ENCODE results near the gene HCFC1R1. TPM values are rescaled to one million over a fixed set of nuclear protein-coding genes. Genes with fewer than 3 reads are reported as not detected.
"Not testable (repeated sequence)": the region's sequence is repeated elsewhere in the genome, so short reads cannot be mapped to it uniquely, and the experiment has no call there.

HCFC1R1 gene
- polyA plus RNA-seq, 3 donors, result 28.0 to 107 (median 55.0) TPM

DNA sequence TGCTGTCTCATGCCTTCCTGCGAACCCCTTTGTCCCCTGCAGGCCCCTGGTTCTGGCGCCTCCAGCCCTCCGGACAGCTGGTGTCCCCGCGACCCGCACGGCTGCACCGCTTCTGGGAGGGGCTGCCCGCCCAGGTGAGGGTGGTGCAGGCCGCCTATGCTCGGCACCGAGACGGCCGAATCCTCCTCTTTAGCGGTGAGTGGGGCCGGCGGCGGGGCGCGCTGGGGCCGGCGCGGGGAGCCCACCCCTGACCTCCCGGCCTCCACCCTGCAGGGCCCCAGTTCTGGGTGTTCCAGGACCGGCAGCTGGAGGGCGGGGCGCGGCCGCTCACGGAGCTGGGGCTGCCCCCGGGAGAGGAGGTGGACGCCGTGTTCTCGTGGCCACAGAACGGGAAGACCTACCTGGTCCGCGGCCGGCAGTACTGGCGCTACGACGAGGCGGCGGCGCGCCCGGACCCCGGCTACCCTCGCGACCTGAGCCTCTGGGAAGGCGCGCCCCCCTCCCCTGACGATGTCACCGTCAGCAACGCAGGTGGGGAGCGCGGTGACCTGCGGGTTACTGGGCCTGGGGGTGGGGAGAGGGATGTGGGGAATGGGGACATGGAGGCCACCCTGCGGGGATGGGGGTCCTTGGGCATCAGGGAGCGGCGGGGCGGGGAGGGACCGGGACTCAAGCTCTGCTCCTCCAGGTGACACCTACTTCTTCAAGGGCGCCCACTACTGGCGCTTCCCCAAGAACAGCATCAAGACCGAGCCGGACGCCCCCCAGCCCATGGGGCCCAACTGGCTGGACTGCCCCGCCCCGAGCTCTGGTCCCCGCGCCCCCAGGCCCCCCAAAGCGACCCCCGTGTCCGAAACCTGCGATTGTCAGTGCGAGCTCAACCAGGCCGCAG, 34.6 kb upstream of the HCFC1R1 start:
- 6 to 10% (median 8%) methylated on average over 58 to 77 of the region's 77 CpGs for WGBS, 3 donors
- H3K27ac ChIP-seq (ENCODE audit: low read depth, low read length), result no peak overlapping the region

DNA sequence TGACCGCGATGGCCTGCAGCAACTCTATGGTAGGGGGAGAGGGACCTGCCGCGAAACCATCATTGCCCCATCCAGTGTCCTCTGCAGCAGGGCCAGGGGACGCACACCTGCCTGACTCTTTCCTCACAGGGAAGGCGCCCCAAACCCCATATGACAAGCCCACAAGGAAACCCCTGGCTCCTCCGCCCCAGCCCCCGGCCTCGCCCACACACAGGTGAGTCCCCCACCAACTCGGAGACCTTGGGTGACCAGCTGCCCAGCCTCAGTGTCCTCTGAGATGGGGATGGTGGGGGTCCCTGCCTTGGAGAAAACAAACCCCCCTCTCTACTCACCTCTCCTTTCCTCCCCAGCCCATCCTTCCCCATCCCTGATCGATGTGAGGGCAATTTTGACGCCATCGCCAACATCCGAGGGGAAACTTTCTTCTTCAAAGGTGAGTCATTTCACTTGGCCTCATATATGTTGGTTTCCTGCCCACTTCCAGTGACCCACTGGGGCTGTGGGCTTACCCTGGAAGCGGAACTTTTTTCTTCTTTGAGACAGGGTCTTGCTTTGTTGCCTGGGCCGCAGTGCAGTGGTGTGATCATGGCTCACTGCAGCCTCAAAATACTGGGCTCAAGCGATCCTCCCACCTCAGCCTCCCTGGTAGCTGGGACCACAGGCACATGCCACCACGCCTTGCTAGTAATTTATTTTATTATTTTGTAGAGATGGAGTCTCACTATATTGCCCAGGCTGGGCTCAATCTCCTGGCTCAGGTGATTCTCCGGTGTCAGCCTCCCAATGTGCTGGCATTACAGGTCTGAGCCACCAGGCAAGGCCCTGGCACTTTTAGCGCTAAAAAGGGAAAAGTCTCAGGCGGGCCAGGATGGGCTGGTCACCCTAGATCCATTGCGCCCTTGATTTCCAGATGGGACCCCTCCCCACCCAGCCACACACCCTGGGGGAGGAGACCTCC, 33.7 kb upstream of the HCFC1R1 start:
- 92 to 94% (median 92%) methylated on average over 22 of the region's 22 CpGs for WGBS, 3 donors

DNA sequence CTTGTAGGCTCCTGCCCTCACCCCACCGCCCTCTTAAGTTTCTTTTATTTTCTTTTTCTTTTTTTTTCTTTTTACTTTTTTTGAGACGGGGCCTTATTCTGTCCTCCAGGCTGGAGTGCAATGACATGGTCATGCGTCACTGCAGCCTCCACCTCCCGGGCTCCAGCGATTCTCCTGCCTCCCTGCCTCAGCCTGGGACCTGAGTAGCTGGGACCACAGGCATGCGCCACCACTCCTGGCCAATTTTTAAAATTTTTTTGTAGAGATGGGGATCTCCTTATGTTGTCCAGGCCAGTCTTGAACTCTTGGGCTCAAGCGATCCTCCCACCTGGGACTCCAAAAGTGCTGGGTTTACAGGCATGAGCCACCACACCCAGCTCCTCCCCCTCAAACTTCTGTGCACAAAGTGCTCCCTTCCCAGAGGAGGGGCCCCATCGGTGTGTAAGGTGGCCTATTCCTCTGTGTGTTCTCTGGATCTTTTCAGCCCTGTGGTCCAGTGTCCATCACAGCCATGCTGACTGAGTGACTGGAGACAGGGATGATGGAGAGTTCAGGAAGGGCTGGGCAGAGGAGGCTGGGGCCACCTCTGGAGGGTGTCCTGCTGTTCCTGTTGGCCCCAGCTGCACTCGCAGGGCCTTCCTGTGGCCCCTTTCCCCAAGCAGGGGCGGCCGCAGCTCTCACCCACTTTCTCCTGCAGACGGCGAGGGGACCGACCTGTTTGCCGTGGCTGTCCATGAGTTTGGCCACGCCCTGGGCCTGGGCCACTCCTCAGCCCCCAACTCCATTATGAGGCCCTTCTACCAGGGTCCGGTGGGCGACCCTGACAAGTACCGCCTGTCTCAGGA, 32.8 kb upstream of the HCFC1R1 start:
- H3K27ac ChIP-seq (ENCODE audit: low read depth, low read length), result no peak overlapping the region
- 79 to 93% (median 84%) methylated on average over 14 to 19 of the region's 19 CpGs for WGBS, 3 donors

More for the DNA sequence above, 33.7 kb upstream of the HCFC1R1 start:
- no peak overlapping the region for H3K27ac ChIP-seq (ENCODE audit: low read depth, low read length)

DNA sequence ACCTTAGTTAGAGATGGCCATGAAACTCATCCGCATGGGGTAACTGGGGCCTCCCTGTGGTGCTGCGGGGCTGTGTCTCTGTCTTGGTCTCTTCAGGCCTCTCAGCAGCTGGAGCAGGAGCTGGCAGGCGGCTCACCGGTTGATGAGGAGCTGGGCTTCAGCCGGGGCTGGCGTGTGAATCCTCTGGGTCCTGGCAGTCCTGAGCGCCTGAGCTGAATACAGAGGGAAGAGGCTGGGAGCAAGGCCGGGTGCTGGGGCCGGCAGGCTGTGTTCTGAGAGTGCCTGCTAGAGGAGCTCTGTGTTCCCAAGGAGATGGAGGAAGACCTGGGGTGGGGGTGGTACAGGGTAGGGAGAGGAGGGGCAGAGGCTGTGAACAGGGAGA, 32.0 kb upstream of the HCFC1R1 start:
- H3K27ac ChIP-seq (ENCODE audit: low read depth, low read length), result not testable (repeated sequence)
- 64 to 88% (median 69%) methylated on average over 9 of the region's 9 CpGs for WGBS, 3 donors

DNA sequence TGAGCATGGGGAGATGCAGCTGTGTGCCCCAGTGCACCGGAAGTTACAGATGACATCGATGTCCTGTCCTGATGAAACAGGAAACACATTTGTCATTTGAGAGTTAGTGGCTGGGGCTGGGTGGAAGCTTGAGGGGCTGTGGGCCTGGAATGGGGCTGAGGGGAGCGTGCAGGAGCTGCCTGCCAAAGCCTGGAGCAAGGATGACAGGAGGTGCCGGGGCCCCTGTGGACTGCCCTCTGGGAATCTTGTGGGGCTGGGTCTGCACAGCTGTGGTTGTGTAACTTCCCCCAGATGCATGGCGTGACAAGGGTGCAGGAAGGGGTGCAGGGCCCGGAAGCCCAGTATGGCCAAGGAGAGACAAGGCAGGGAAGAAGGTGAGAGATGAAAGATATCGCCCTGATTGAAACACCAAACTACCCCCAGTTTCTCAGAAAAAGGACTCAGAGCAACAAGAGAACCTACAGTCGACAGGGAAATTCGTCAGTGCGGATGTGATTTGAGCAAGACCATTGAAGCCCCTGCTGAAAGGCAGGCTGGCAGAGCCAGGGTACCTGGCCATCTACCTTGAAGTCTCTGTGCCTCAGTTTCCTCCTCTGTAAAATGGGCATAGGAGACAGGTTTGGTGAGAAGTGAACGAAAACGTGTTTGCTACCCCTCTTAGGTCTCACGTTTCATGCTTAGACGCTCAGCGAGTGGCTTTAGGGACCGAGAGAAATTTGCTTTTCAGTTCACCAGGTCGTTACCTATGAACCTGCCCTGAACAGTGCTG, 31.4 kb upstream of the HCFC1R1 start:
- H3K27ac ChIP-seq (ENCODE audit: low read depth, low read length), result no peak overlapping the region
- 62 to 85% (median 67%) methylated on average over 17 of the region's 17 CpGs for WGBS, 3 donors

DNA sequence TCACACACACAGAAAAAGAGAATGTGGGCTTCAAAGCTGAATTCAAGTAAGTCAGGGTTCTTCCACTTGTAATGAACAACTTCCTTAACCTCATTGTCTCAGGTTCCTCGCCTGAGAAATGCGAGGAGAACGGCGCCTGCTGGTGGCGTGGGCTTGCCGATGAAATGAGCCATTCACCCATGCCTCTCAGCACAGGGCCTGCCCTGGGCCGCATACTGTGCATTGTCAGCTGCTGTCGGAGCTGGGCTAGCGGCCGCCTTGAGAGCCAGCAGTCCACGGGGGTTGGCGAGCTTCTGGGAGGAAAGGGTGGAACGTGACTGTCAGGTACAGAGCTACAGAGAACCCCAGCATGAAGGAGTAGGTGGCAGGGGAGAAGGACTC, 29.6 kb upstream of the HCFC1R1 start:
- 73 to 85% (median 79%) methylated on average over 10 to 13 of the region's 13 CpGs for WGBS, 3 donors
- H3K27ac ChIP-seq (ENCODE audit: low read depth, low read length), result not testable (repeated sequence)

DNA sequence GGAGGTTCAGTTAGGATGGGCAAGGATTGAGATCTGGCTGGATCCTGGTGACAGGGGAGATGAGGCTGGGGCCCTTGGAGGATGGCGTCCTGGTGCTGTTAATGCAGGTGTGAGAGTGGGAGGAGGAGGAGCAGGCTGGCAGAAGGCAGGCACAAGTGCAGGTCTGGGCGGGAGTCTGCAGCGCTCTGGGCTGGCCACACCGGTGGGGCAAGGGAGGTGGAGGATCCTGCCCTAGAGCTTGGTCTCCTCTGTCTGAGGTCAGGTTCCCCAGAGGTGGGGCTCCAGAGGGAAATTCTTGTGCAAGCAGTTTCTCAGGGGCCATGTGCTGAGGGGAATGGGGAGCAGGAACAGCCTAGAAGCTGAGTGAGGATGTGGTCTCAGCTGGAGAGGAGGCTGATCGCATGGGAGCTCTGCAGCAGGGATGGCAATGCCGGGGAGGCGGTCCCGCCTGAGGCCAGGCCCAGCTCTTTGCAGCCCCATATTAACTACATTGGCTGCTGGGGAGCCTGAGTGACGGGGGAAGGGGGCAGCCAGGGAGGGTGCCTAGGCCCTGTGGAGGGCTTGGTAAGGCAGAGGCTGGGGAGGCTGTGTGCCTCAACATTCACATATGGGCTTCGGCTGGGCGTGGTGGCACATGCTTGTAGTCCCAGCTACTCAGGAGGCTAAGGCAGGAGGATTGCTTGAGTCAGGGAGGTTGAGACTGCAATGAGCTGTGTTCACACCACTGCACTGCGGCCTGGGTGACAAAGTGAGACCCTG, 29.0 kb upstream of the HCFC1R1 start:
- 70 to 74% (median 73%) methylated on average over 9 to 11 of the region's 12 CpGs for WGBS, 3 donors

DNA sequence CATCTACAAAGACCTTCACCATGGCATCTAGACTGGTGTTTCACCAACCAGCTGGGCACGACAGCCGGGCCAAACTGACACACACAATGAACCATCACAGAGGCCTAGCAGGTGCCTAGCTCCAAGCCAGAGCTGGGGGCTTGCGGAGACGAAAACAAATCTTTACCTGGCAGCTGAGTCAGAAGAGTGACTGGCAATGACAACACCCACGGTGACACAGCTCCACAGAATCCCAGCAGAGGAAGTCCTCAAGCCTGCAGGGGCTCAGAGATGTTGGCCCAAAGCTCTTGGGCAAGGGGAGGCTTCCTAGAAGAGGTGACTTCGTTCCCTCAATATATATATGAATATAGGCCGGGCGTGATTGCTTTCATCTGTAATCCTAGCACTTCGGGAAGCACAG, 27.8 kb upstream of the HCFC1R1 start:
- 58 to 87% (median 68%) methylated on average over 9 of the region's 9 CpGs for WGBS, 3 donors
- no peak overlapping the region for H3K27ac ChIP-seq (ENCODE audit: low read depth, low read length)

More for the DNA sequence above, 29.0 kb upstream of the HCFC1R1 start:
- not testable (repeated sequence) for H3K27ac ChIP-seq (ENCODE audit: low read depth, low read length)

DNA sequence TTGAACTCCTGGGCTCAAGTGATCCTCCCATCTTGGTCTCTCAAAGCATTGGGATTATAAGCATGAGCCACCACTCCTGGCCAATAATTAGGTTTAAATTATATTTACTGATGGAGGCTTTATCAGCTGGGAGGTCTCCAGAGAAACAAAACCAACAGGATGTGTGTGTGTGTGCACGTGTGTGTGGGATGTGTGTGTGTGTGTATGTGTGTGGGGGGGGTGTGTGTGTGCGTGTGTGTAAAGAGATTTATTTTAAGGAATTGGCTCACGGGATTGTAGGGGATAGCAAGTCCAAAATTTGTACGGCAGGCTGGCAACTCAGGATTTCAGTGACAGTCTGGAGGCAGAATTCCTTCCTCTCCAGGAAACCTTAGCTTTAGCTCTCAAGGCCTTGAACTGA, 27.3 kb upstream of the HCFC1R1 start:
- H3K27ac ChIP-seq (ENCODE audit: low read depth, low read length), result no peak overlapping the region
- 18 to 36% (median 26%) methylated on average over 4 of the region's 4 CpGs for WGBS, 3 donors

DNA sequence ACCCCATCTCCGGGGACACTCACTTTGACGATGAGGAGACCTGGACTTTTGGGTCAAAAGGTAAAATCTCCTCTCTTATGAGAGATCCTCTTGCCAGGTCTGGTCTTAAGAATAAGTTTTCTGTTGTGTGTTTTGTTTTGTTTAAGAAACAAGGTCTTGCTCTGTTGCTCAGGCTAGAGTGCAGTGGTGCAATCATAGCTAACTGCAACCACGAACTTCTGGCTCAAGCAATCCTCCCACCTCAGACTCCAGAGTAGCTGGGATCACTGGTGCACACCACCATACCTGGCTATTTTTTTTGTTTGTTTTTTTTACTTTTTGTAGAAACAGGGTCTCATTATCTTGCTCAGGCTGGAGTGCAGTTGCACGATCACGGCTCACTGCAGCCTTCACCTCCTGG, 26.7 kb upstream of the HCFC1R1 start:
- WGBS, 3 donors, result 78 to 86% (median 79%) methylated on average over 5 of the region's 5 CpGs
- H3K27ac ChIP-seq (ENCODE audit: low read depth, low read length), result no peak overlapping the region

DNA sequence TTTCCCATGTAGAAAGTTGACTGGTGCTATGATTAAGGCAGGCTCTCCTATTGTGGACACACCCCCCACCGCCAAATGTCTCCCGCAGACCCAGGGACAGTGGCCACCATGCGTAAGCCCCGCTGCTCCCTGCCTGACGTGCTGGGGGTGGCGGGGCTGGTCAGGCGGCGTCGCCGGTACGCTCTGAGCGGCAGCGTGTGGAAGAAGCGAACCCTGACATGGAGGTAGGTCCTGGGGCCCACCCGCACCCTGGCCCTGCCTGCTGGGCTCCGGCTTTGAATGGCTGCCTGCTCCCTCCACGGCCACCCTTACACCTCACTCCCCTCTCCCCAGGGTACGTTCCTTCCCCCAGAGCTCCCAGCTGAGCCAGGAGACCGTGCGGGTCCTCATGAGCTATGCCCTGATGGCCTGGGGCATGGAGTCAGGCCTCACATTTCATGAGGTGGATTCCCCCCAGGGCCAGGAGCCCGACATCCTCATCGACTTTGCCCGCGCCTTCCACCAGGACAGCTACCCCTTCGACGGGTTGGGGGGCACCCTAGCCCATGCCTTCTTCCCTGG, 26.3 kb upstream of the HCFC1R1 start:
- no peak overlapping the region for H3K27ac ChIP-seq (ENCODE audit: low read depth, low read length)
- 80 to 84% (median 83%) methylated on average over 24 to 26 of the region's 26 CpGs for WGBS, 3 donors

DNA sequence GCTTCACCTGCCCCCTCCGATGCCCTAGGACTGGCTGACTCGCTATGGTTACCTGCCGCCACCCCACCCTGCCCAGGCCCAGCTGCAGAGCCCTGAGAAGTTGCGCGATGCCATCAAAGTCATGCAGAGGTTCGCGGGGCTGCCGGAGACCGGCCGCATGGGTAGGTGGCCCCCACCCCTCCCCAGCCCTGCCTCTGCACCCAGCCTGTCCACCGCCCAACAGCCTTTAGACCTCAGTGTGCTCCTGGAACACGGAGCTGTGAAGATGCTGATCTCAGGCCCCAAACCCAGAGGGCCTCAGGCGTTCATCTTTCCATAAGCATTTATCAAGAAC, 23.6 kb upstream of the HCFC1R1 start:
- 19 to 22% (median 20%) methylated on average over 11 to 13 of the region's 13 CpGs for WGBS, 3 donors
- no peak overlapping the region for H3K27ac ChIP-seq (ENCODE audit: low read depth, low read length)

DNA sequence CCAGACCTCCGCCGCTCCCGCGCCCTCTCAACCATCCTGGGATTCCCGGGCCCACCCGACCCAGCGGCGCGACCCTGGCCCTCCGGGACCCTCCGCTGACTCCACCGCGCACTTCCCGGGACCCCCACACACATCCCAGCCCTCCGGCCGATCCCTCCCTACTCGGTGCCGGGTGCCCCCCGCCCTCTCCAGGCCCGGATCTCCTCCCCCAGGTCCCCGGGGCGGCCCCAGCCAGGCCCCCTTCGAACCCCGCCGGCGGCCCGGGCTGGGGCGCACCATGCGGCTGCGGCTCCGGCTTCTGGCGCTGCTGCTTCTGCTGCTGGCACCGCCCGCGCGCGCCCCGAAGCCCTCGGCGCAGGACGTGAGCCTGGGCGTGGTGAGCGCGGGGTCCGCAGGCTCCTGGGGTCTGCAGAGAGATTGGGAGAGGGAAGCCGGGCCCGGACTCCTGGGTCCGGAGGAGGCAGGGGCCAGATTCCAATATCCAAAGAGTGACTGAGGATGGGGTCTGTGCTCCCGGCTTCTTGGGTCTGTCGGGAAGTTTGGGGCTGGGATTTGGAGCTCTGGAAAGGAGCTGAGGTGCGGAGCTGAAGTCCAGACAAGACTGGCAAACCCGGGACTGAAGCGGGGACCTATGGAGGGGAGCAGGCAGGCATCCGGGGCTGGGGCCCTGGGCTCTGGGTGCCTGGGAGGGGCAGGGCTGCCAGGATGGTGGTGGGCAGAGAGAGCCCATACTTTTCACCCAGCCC, 23.1 kb upstream of the HCFC1R1 start:
- H3K27ac ChIP-seq (ENCODE audit: low read depth, low read length), result no peak overlapping the region
- 1 to 2% (median 2%) methylated on average over 48 to 54 of the region's 54 CpGs for WGBS, 3 donors

DNA sequence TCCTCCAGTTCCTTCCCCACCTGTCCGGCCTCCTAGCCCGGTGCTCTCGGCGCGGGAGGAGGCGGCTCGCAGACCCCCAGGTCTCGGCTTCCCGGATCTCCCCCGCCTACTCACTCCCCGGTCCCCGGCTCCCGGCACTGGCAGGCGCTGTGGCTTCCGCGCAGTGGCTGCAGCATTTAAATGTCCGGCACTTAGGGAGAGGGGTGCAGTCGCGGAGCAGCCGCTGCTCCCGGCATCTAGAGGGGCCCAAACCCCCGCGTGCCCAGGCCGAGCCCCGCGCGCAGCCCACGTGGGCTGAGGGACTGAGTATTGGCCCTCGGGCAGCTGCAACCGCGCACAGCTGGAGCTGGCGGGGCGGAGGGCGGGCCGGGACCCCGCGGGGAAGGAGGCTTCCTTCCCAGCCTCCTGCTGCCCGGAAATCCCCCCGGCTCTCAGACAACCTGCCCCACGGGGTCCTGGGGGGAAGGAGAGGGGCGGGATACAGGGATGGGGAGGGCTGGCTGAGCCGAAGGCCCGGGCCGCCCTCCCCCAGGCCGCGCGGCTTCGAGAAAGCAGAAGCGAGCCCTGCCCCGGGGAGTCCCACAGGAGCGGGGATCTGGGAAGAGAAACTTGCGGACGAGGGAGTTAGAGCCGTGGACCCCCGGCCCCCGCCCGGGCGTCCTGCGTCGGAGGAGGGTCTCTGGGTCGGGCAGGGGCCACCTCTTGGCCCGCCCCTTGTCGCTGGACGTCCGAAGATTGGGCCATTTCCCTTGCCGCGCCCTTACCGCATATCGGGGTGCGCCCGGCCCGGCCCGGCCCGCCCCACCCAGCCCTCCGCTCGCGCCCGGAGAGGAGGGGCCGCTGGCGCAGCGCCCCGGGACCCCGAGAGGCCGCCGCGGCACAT, 22.3 kb upstream of the HCFC1R1 start, which contains the start of gene MMP25:
TSS of gene MMP25 (plus strand) at position 804 of the 883 bp plus-strand sequence. CDS start 357 bp downstream, outside the sequence.
- 1% methylated on average over 57 to 85 of the region's 86 CpGs for WGBS, 3 donors
- H3K27ac ChIP-seq (ENCODE audit: low read depth, low read length), result no peak within 1 kb of the TSS

DNA sequence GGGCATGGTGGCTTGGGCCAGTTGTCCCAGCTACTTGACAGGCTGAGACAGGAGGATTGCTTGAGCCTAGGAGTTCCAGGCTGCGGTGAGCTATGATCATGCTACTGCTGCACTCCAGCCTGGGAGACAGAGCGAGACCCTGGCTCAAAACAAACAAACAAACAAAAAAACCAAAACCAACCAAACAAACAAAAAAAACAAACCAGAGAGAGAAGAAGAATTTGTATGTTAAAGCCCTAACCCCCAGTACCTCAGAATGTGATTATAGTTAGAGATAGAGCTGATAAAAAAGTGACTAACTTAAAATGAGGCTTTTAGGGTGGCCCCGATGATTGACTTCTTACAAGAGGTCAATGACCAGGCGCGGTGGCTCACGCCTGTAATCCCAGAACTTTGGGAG, 21.0 kb upstream of the HCFC1R1 start:
- 91 to 94% (median 91%) methylated on average over 6 of the region's 6 CpGs for WGBS, 3 donors
- H3K27ac ChIP-seq (ENCODE audit: low read depth, low read length), result no peak overlapping the region

Data from adipose tissue (tissue), 3 donors.